WTC11 (cell line): ENCODE data around the gene RAD50. TPM values are rescaled to one million over a fixed set of nuclear protein-coding genes. Genes with fewer than 3 reads are reported as not detected.
A peak's percentile ranks its signal among the peaks of the same experiment; 100 is the strongest.

Experiments
- ATAC-seq: fragments of 200-7000 bp; cut with Tn5 transposase; 2 replicates; pipeline ENCODE4 v1.10.0; 2021; ENCODE audit warnings: mild to moderate bottlenecking, moderate library complexity
- CTCF ChIA-PET: fragments of 300-600 bp; sonication (Branson Sonifier 250); formaldehyde crosslinking; loops from one replicate; lab custom pipeline; 2021; ENCODE audit warnings: antibody characterized with exemption; lab: Charles Lee
- POLR2A ChIA-PET: fragments of 350-600 bp; sonication (Branson Sonifier 250); formaldehyde crosslinking; loops from one replicate; lab custom pipeline; 2021; ENCODE audit warnings: antibody characterized with exemption; lab: Charles Lee
- DNase-seq: peaks from one replicate; pipeline ENCODE4 v3.0.0; 2021; ENCODE audit warnings: low spot score
- H3K27ac Mint-ChIP-seq: 2 replicates; pipeline ENCODE4 v1.8.0; 2021; ENCODE audit warnings: mixed read lengths
- H3K27me3 Mint-ChIP-seq: 2 replicates; pipeline ENCODE4 v1.8.0; 2021; ENCODE audit warnings: low read depth, mild to moderate bottlenecking, moderate library complexity, mixed read lengths
- H3K36me3 Mint-ChIP-seq: 2 replicates; pipeline ENCODE4 v1.8.0; 2021; ENCODE audit warnings: mixed read lengths
- H3K4me1 Mint-ChIP-seq: 2 replicates; pipeline ENCODE4 v1.8.0; 2022; ENCODE audit warnings: mixed read lengths
- H3K4me3 Mint-ChIP-seq: 2 replicates; pipeline ENCODE4 v1.8.0; 2021; ENCODE audit warnings: mild to moderate bottlenecking, moderate library complexity, mixed read lengths
- H3K9me3 Mint-ChIP-seq: 2 replicates; pipeline ENCODE4 v1.8.0; 2021; ENCODE audit warnings: mixed read lengths
- ATF6 ChIP-seq: sonication (generic); formaldehyde crosslinking; IDR thresholded peaks from 2 replicates; pipeline ENCODE4 v1.8.1; 2023; ENCODE audit warnings: mild to moderate bottlenecking, missing genetic modification reagents
- E2F1 ChIP-seq: sonication (generic); formaldehyde crosslinking; IDR thresholded peaks from 2 replicates; pipeline ENCODE4 v1.8.0; 2022; ENCODE audit warnings: mild to moderate bottlenecking, missing genetic modification reagents
- E2F5 ChIP-seq: sonication (generic); formaldehyde crosslinking; IDR thresholded peaks from 2 replicates; pipeline ENCODE4 v1.8.1; 2022; ENCODE audit warnings: mild to moderate bottlenecking, moderate library complexity, missing genetic modification reagents
- ELF4 ChIP-seq: sonication (generic); formaldehyde crosslinking; IDR thresholded peaks from 2 replicates; pipeline ENCODE4 v1.8.1; 2022; ENCODE audit warnings: low read depth, mild to moderate bottlenecking, moderate library complexity, missing genetic modification reagents
- ESRRA ChIP-seq: sonication (generic); formaldehyde crosslinking; IDR thresholded peaks from 2 replicates; pipeline ENCODE4 v1.8.1; 2022; ENCODE audit warnings: mild to moderate bottlenecking, missing genetic modification reagents, borderline replicate concordance
- ETV6 ChIP-seq: sonication (generic); formaldehyde crosslinking; IDR thresholded peaks from 2 replicates; pipeline ENCODE4 v1.8.1; 2022; ENCODE audit warnings: mild to moderate bottlenecking, missing genetic modification reagents
- FOXJ3 ChIP-seq: sonication (generic); formaldehyde crosslinking; IDR thresholded peaks from 2 replicates; pipeline ENCODE4 v1.9.0; 2021; ENCODE audit warnings: missing genetic modification reagents, mild to moderate bottlenecking, borderline replicate concordance
- GABPB1 ChIP-seq: sonication (generic); formaldehyde crosslinking; IDR thresholded peaks from 2 replicates; pipeline ENCODE4 v1.8.1; 2023; ENCODE audit warnings: mild to moderate bottlenecking, missing genetic modification reagents
- HMGXB4 ChIP-seq: sonication (generic); formaldehyde crosslinking; IDR thresholded peaks from 2 replicates; pipeline ENCODE4 v1.8.1; 2023; ENCODE audit warnings: mild to moderate bottlenecking, moderate library complexity, missing genetic modification reagents
- JUN ChIP-seq: sonication (generic); formaldehyde crosslinking; IDR thresholded peaks from 2 replicates; pipeline ENCODE4 v1.8.0; 2023; ENCODE audit warnings: mild to moderate bottlenecking, missing genetic modification reagents
- MAX ChIP-seq: sonication (generic); formaldehyde crosslinking; IDR thresholded peaks from 2 replicates; pipeline ENCODE4 v1.8.0; 2022; ENCODE audit warnings: mild to moderate bottlenecking, missing genetic modification reagents
- MXD4 ChIP-seq: fragments of 250-450 bp; sonication (Bioruptor Pico); IDR thresholded peaks from 2 replicates; pipeline ENCODE4 v1.8.0; 2021; ENCODE audit warnings: mild to moderate bottlenecking, moderate library complexity, borderline replicate concordance
- NFATC4 ChIP-seq: fragments of 250-450 bp; sonication (Bioruptor Pico); IDR thresholded peaks from 2 replicates; pipeline ENCODE4 v1.9.0; 2021; ENCODE audit warnings: mild to moderate bottlenecking
- NFYB ChIP-seq: sonication (generic); formaldehyde crosslinking; conservative IDR thresholded peaks from 2 replicates; pipeline ENCODE4 v1.8.0; 2022; ENCODE audit warnings: low read depth, missing genetic modification reagents
- NR1H2 ChIP-seq: sonication (generic); formaldehyde crosslinking; IDR thresholded peaks from 2 replicates; pipeline ENCODE4 v1.9.0; 2021; ENCODE audit warnings: mild to moderate bottlenecking, moderate library complexity, missing genetic modification reagents
- OVOL2 ChIP-seq: fragments of 250-450 bp; sonication (Bioruptor Pico); IDR thresholded peaks from 2 replicates; pipeline ENCODE4 v1.9.0; 2021; ENCODE audit warnings: mild to moderate bottlenecking, borderline replicate concordance
- SMAD4 ChIP-seq: sonication (generic); formaldehyde crosslinking; IDR thresholded peaks from 2 replicates; pipeline ENCODE4 v1.8.0; 2022; ENCODE audit warnings: mild to moderate bottlenecking, missing genetic modification reagents
- TEAD1 ChIP-seq: sonication (generic); formaldehyde crosslinking; IDR thresholded peaks from 2 replicates; pipeline ENCODE4 v1.8.0; 2022; ENCODE audit warnings: mild to moderate bottlenecking, missing genetic modification reagents
- TEAD4 ChIP-seq: sonication (generic); formaldehyde crosslinking; IDR thresholded peaks from 2 replicates; pipeline ENCODE4 v1.8.0; 2022; ENCODE audit warnings: mild to moderate bottlenecking, missing genetic modification reagents
- ZNF219 ChIP-seq: sonication (generic); formaldehyde crosslinking; IDR thresholded peaks from 2 replicates; pipeline ENCODE4 v1.8.0; 2023; ENCODE audit warnings: missing genetic modification reagents, mild to moderate bottlenecking, borderline replicate concordance
- ZSCAN18 ChIP-seq: fragments of 250-450 bp; sonication (Bioruptor Pico); IDR thresholded peaks from 2 replicates; pipeline ENCODE4 v2.1.2; 2022; ENCODE audit warnings: mild to moderate bottlenecking, moderate library complexity
- total RNA-seq: library from RNA; stranded (reverse); gene quantifications from 3 replicates; pipeline ENCODE4 v1.2.3, GENCODE V29; 2021

Gene RAD50
- total RNA-seq, 1 experiment from 2014 or later = 31.1 TPM

- TF ChIP-seq MAX (CRISPR knock-in tag) = no peak
- TF ChIP-seq ZNF219 = no peak
- no peak for TF ChIP-seq ETV6 (CRISPR knock-in tag)
Measured at GRCh38 chr5:132549576-132549975, 7.2 kb upstream of the RAD50 start (continued).

GRCh38 chr5:132556153-132556762 lies 519 bp upstream of the RAD50 start:
- no peak for TF ChIP-seq ELF4
- TF ChIP-seq NFATC4 (CRISPR knock-in tag) = no peak
- no peak for TF ChIP-seq ZSCAN18 (CRISPR knock-in tag)
- TF ChIP-seq OVOL2 (CRISPR knock-in tag) = no peak
- TF ChIP-seq TEAD1 (CRISPR knock-in tag) = no peak
- ChIA-PET POLR2A (interaction anchor here (1.3 kb wide), 1 partner anchor 309 kb away, joined by 3 read pairs; no protein-coding TSS in a partner anchor), CTCF (interaction anchor here (1.4 kb wide), 1 partner anchor 30 kb away, joined by 9 read pairs; no protein-coding TSS in a partner anchor)
- peaks cover 16% of the 10 kb centered on the region for H3K4me1 Mint-ChIP-seq
- H3K27ac Mint-ChIP-seq = peak overlapping the region; percentile 80
- peak overlapping the region; percentile 95 for H3K4me3 Mint-ChIP-seq
- no peaks in the 10 kb centered on the region for H3K27me3 Mint-ChIP-seq
- DNase-seq (no peak), ATAC-seq (no peak)
- no peaks in the 10 kb centered on the region; the same call in 1 of the 2 replicates for H3K36me3 Mint-ChIP-seq
- peaks cover 17% of the 10 kb centered on the region; the same call in 1 of the 2 replicates for H3K9me3 Mint-ChIP-seq

- peak; percentile 33 for DNase-seq
- peaks cover 16% of the 10 kb centered on the region for H3K4me1 Mint-ChIP-seq
- H3K4me3 Mint-ChIP-seq = peak overlapping the region; percentile 95
- ATAC-seq = peak; percentile 65
- peak overlapping the region; percentile 71 for H3K27ac Mint-ChIP-seq
- POLR2A ChIA-PET = interaction anchor here (1.3 kb wide), 1 partner anchor 308 kb away, joined by 3 read pairs; no protein-coding TSS in a partner anchor
- CTCF ChIA-PET = interaction anchor here (1.4 kb wide), 1 partner anchor 31 kb away, joined by 9 read pairs; no protein-coding TSS in a partner anchor
- H3K36me3 Mint-ChIP-seq = no peaks in the 10 kb centered on the region; the same call in 1 of the 2 replicates
- no peaks in the 10 kb centered on the region for H3K27me3 Mint-ChIP-seq
- peaks cover 17% of the 10 kb centered on the region; the same call in 1 of the 2 replicates for H3K9me3 Mint-ChIP-seq
- TF ChIP-seq MXD4 (CRISPR knock-in tag) (no peak), SMAD4 (CRISPR knock-in tag) (0 out of 2 replicates have a peak, but pooled peaks have one; percentile 27), TEAD4 (CRISPR knock-in tag) (0 out of 2 replicates have a peak, but pooled peaks have one; percentile 13), ZNF219 (0 out of 2 replicates have a peak, but pooled peaks have one; percentile 5), E2F1 (CRISPR knock-in tag) (no peak)
Measured at GRCh38 chr5:132557478-132558172, 848 bp downstream of the RAD50 start.

- H3K4me1 Mint-ChIP-seq = peaks cover 16% of the 10 kb centered on the region
- no peak for DNase-seq
- POLR2A ChIA-PET = no interaction called here
- no peak for TF ChIP-seq JUN
- TF ChIP-seq ATF6 = no peak
- TF ChIP-seq FOXJ3 = no peak
- no peak for TF ChIP-seq GABPB1 (CRISPR knock-in tag)
- no peak for TF ChIP-seq E2F5 (CRISPR knock-in tag)
- TF ChIP-seq NFYB (CRISPR knock-in tag) = no peak
- no peak for TF ChIP-seq HMGXB4 (CRISPR knock-in tag)
- no peak for TF ChIP-seq ESRRA (CRISPR knock-in tag)
- no peak for TF ChIP-seq NR1H2 (CRISPR knock-in tag)
- no peak for TF ChIP-seq ELF4
Measured at GRCh38 chr5:132559383-132560060, 2.7 kb downstream of the RAD50 start.

More at GRCh38 chr5:132559383-132560060, 2.7 kb downstream of the RAD50 start:
- Mint-ChIP-seq H3K9me3 (peaks cover 14% of the 10 kb centered on the region; the same call in 1 of the 2 replicates), H3K4me3 (no peak overlapping the region), H3K27me3 (no peaks in the 10 kb centered on the region), H3K27ac (no peak overlapping the region), H3K36me3 (no peaks in the 10 kb centered on the region; the same call in 1 of the 2 replicates)
- no peak for ATAC-seq
- CTCF ChIA-PET = no interaction called here
